Astrocyte (in vitro differentiated cells and primary cell): ENCODE results near the gene AIMP2. TPM values are rescaled to one million over a fixed set of nuclear protein-coding genes. Genes with fewer than 3 reads are reported as not detected.
"Not testable (repeated sequence)": the region's sequence is repeated elsewhere in the genome, so short reads cannot be mapped to it uniquely, and the experiment has no call there.

Experiments
- DNase-seq: peaks from one replicate; pipeline ENCODE4 v3.0.0-alpha.2; 2010; ENCODE audit warnings: low read depth
- FAIRE-seq: peaks from 2 replicates; lab custom pipeline; 2011; peaks lifted over from hg19 to GRCh38; lab: Jason Lieb, UNC
- H2AFZ ChIP-seq: 2 replicates; pipeline ENCODE4 v1.6.0; 2012; ENCODE audit warnings: low read depth, low read length, inconsistent platforms
- H3K27ac ChIP-seq: 2 replicates; pipeline ENCODE4 v1.5.1; 2011; ENCODE audit warnings: low read depth, low read length, inconsistent platforms
- H3K27me3 ChIP-seq: 2 replicates; pipeline ENCODE4 v1.6.0; 2011; ENCODE audit warnings: low read length, inconsistent platforms; ENCODE audit not compliant: insufficient read depth
- H3K36me3 ChIP-seq: 2 replicates; pipeline ENCODE4 v1.5.1; 2011; ENCODE audit warnings: low read length, inconsistent platforms; ENCODE audit not compliant: insufficient read depth
- H3K4me1 ChIP-seq: 2 replicates; pipeline ENCODE4 v1.5.1; 2011; ENCODE audit warnings: low read length, inconsistent platforms; ENCODE audit not compliant: insufficient read depth
- H3K4me2 ChIP-seq: 2 replicates; pipeline ENCODE4 v1.6.0; 2012; ENCODE audit warnings: low read length, inconsistent platforms
- H3K4me3 ChIP-seq: 2 replicates; pipeline ENCODE4 v1.5.1; 2011; ENCODE audit warnings: low read depth, mild to moderate bottlenecking, low read length, inconsistent platforms; ENCODE audit not compliant: insufficient read depth
- H3K79me2 ChIP-seq: 2 replicates; pipeline ENCODE4 v1.6.0; 2012; ENCODE audit warnings: mild to moderate bottlenecking, low read length, inconsistent platforms; ENCODE audit not compliant: insufficient read depth
- H3K9ac ChIP-seq: 2 replicates; pipeline ENCODE4 v1.6.0; 2012; ENCODE audit warnings: mild to moderate bottlenecking, low read length, inconsistent platforms
- H3K9me3 ChIP-seq: 2 replicates; pipeline ENCODE4 v1.5.1; 2012; ENCODE audit warnings: low read depth, mild to moderate bottlenecking, low read length, inconsistent platforms; ENCODE audit not compliant: insufficient read depth
- H4K20me1 ChIP-seq: 2 replicates; pipeline ENCODE4 v1.6.0; 2012; ENCODE audit warnings: low read length, inconsistent platforms; ENCODE audit not compliant: insufficient read depth
- H3K27ac Mint-ChIP-seq: one replicate; pipeline ENCODE4 v1.8.0; 2021; ENCODE audit warnings: mild to moderate bottlenecking, mixed read lengths; ENCODE audit not compliant: unreplicated experiment
- H3K27me3 Mint-ChIP-seq: one replicate; pipeline ENCODE4 v1.8.0; 2021; ENCODE audit warnings: low read depth, mixed read lengths; ENCODE audit not compliant: unreplicated experiment
- H3K36me3 Mint-ChIP-seq: one replicate; pipeline ENCODE4 v1.8.0; 2021; ENCODE audit warnings: low read depth, mixed read lengths; ENCODE audit not compliant: unreplicated experiment
- H3K4me1 Mint-ChIP-seq: one replicate; pipeline ENCODE4 v1.8.0; 2021; ENCODE audit warnings: low read depth, mixed read lengths; ENCODE audit not compliant: unreplicated experiment
- H3K4me3 Mint-ChIP-seq: one replicate; pipeline ENCODE4 v1.8.0; 2021; ENCODE audit warnings: mild to moderate bottlenecking, moderate library complexity, mixed read lengths; ENCODE audit not compliant: unreplicated experiment
- H3K9me3 Mint-ChIP-seq: one replicate; pipeline ENCODE4 v1.8.0; 2021; ENCODE audit warnings: mild to moderate bottlenecking, mixed read lengths; ENCODE audit not compliant: unreplicated experiment
- CTCF ChIP-seq: IDR thresholded peaks from 2 replicates; pipeline ENCODE4 v1.5.1; 2011; ENCODE audit warnings: low read depth, mild to moderate bottlenecking, inconsistent platforms, low read length, moderate library complexity; ENCODE audit not compliant: insufficient read depth
- EZH2 ChIP-seq: IDR thresholded peaks from 2 replicates; pipeline ENCODE4 v1.6.1; 2012; ENCODE audit warnings: mild to moderate bottlenecking, low read length, inconsistent platforms; ENCODE audit not compliant: insufficient read depth
- total RNA-seq: library from RNA; stranded (reverse); gene quantifications from 2 replicates; pipeline ENCODE4 v1.2.1, GENCODE V29; 2021

AIMP2 gene
- total RNA-seq, 1 donor from 2014 or later = 46.9 TPM

GRCh38 chr7:5979680-5980314, 29.3 kb upstream of the AIMP2 start:
- not testable (repeated sequence) for H3K27me3 ChIP-seq, FAIRE-seq, H3K9me3 ChIP-seq, H3K36me3 Mint-ChIP-seq, H3K4me1 ChIP-seq, H3K9ac ChIP-seq, H4K20me1 ChIP-seq, H2AFZ ChIP-seq, DNase-seq, H3K79me2 ChIP-seq, H3K9me3 Mint-ChIP-seq, H3K27me3 Mint-ChIP-seq, H3K4me3 ChIP-seq, H3K27ac ChIP-seq, H3K27ac Mint-ChIP-seq, H3K36me3 ChIP-seq, H3K4me2 ChIP-seq, H3K4me3 Mint-ChIP-seq, H3K4me1 Mint-ChIP-seq

- H3K4me1 Mint-ChIP-seq, FAIRE-seq, H3K27ac ChIP-seq, H3K27me3 Mint-ChIP-seq, H3K79me2 ChIP-seq, H3K9ac ChIP-seq, H3K36me3 ChIP-seq, H3K4me2 ChIP-seq, H3K27me3 ChIP-seq, H3K27ac Mint-ChIP-seq, H3K4me3 Mint-ChIP-seq, H3K36me3 Mint-ChIP-seq, H4K20me1 ChIP-seq, H3K9me3 ChIP-seq, H2AFZ ChIP-seq, H3K4me3 ChIP-seq, DNase-seq, H3K9me3 Mint-ChIP-seq, H3K4me1 ChIP-seq: not testable (repeated sequence)
These were observed 22.0 kb upstream of the AIMP2 start for GRCh38 chr7:5987061-5987460.

- Histone ChIP-seq H3K9ac (no peak overlapping the region), H3K4me1 (peaks cover 7% of the 10 kb centered on the region), H3K27ac (no peak overlapping the region), H3K36me3 (peaks cover 8% of the 10 kb centered on the region), H2AFZ (no peak overlapping the region), H4K20me1 (no peaks in the 10 kb centered on the region), H3K4me2 (no peak overlapping the region), H3K4me3 (no peak overlapping the region), H3K9me3 (no peaks in the 10 kb centered on the region), H3K27me3 (no peaks in the 10 kb centered on the region), H3K79me2 (no peaks in the 10 kb centered on the region)
- no peak overlapping the region for H3K4me3 Mint-ChIP-seq
- TF ChIP-seq CTCF (peak; percentile 69), EZH2 (no peak)
- H3K4me1 Mint-ChIP-seq = no peaks in the 10 kb centered on the region
- peaks cover 14% of the 10 kb centered on the region for H3K36me3 Mint-ChIP-seq
- H3K27me3 Mint-ChIP-seq = no peaks in the 10 kb centered on the region
- no peak overlapping the region for H3K27ac Mint-ChIP-seq
- DNase-seq (peak; percentile 44), FAIRE-seq (peak; percentile 32)
- no peaks in the 10 kb centered on the region for H3K9me3 Mint-ChIP-seq
These were observed 11.8 kb upstream of the AIMP2 start for GRCh38 chr7:5997210-5997808.
